ENCODE measurements around the gene R3HDM2. TPM values are rescaled to one million over a fixed set of nuclear protein-coding genes. Genes with fewer than 3 reads are reported as not detected.
A peak's percentile ranks its signal among the peaks of the same experiment; 100 is the strongest.

R3HDM2 gene
- total RNA-seq, 1 experiment from 2014 or later: 64.0 TPM

- POLR2A ChIA-PET (ENCODE audit: low non-redundant PET): no interaction called here
- no TSS peak for BruUV-seq (replicated peaks)
- DNase-seq (ENCODE audit: low spot score): no peak
- Histone ChIP-seq H3K4me1 (ENCODE audit: insufficient read depth, low read length, poor library complexity, severe bottlenecking) (no peaks in the 10 kb centered on the region), H3K27me3 (replicated peaks; ENCODE audit: insufficient read depth, low read depth, low read length, poor library complexity) (no peaks in the 10 kb centered on the region), H3K9me3 (ENCODE audit: low read depth, low read length, poor library complexity, severe bottlenecking) (no peaks in the 10 kb centered on the region), H3K4me3 (ENCODE audit: low read depth, low read length, poor library complexity, severe bottlenecking) (no peak overlapping the region), H3K36me3 (ENCODE audit: insufficient read depth, low read length, poor library complexity, severe bottlenecking) (peaks cover 10% of the 10 kb centered on the region), H3K27ac (ENCODE audit: low read depth, low read length, poor library complexity, severe bottlenecking) (no peak overlapping the region)
- TF ChIP-seq EZH2 (IDR thresholded peaks at IDR 0.05; ENCODE audit: borderline replicate concordance, low read depth, low read length, poor library complexity, severe bottlenecking): no peak
- TF ChIP-seq, protein P1, sequence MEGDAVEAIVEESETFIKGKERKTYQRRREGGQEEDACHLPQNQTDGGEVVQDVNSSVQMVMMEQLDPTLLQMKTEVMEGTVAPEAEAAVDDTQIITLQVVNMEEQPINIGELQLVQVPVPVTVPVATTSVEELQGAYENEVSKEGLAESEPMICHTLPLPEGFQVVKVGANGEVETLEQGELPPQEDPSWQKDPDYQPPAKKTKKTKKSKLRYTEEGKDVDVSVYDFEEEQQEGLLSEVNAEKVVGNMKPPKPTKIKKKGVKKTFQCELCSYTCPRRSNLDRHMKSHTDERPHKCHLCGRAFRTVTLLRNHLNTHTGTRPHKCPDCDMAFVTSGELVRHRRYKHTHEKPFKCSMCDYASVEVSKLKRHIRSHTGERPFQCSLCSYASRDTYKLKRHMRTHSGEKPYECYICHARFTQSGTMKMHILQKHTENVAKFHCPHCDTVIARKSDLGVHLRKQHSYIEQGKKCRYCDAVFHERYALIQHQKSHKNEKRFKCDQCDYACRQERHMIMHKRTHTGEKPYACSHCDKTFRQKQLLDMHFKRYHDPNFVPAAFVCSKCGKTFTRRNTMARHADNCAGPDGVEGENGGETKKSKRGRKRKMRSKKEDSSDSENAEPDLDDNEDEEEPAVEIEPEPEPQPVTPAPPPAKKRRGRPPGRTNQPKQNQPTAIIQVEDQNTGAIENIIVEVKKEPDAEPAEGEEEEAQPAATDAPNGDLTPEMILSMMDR (conservative IDR thresholded peaks at IDR 0.05; ENCODE audit: low read depth, low read length): no peak
- intact Hi-C loops (cut with micrococcal nuclease; ENCODE audit: unreplicated experiment): loop anchor here (1.0 kb wide), 1 partner anchor 17 kb away; no protein-coding TSS in a partner anchor
- CTCF ChIA-PET: no interaction called here
Measured at GRCh38 chr12:57420482-57420881, 10.4 kb downstream of the R3HDM2 start.

DNA sequence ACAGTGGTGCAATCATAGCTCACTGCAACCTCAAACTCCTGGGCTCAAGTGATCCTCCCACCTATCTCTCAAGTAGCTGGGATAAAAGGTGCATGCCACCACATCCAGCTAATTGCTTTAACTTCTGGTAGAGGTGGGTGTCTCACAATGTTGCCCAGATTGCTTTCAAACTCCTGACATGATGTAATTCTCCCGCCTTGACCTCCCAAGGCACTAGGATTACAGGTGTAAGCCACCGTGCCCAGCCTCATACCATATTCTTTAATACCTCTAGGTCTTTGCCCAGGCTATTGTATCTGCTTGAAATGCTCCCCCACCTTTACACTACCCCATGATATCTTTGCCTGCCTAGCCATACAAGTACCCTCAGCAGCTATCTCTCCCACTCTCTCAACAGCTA is 11.3 kb downstream of the R3HDM2 start:
- Histone ChIP-seq H3K4me1 (ENCODE audit: insufficient read depth, low read length, poor library complexity, severe bottlenecking) (no peaks in the 10 kb centered on the region), H3K27me3 (replicated peaks; ENCODE audit: insufficient read depth, low read depth, low read length, poor library complexity) (no peaks in the 10 kb centered on the region), H3K4me3 (ENCODE audit: low read depth, low read length, poor library complexity, severe bottlenecking) (no peak overlapping the region), H3K9me3 (ENCODE audit: low read depth, low read length, poor library complexity, severe bottlenecking) (no peaks in the 10 kb centered on the region), H3K36me3 (ENCODE audit: insufficient read depth, low read length, poor library complexity, severe bottlenecking) (peaks cover 9% of the 10 kb centered on the region), H3K27ac (ENCODE audit: low read depth, low read length, poor library complexity, severe bottlenecking) (no peak overlapping the region)
- POLR2A ChIA-PET (ENCODE audit: low non-redundant PET): no interaction called here
- BruUV-seq (replicated peaks): no TSS peak
- CTCF ChIA-PET: no interaction called here
- no peak for DNase-seq (ENCODE audit: low spot score)
- no peak for TF ChIP-seq EZH2 (IDR thresholded peaks at IDR 0.05; ENCODE audit: borderline replicate concordance, low read depth, low read length, poor library complexity, severe bottlenecking)
- TF ChIP-seq, protein P1 (conservative IDR thresholded peaks at IDR 0.05; ENCODE audit: low read depth, low read length): no peak
- intact Hi-C loops (cut with micrococcal nuclease; ENCODE audit: unreplicated experiment): no loop called here

DNA sequence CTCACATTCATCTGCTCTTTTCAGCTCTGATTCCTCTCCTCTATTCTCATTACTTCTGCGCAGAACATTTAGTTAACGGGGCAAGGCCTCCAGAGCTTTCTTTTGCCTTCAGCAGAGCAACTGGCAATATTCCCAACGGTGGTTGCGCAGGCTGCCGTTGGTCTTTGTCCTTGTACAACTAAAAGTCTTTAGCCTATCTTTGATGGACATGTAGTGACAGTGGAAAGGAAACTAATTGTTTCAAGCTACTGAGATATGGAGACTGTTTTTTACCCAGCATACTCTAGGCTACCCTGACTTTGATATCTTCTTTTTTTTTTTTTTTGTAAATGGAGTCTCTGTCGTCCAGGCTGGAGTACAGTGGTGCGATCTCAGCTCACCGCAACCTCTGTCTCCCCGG is 12.6 kb downstream of the R3HDM2 start:
- Histone ChIP-seq H3K4me1 (ENCODE audit: insufficient read depth, low read length, poor library complexity, severe bottlenecking) (no peaks in the 10 kb centered on the region), H3K4me3 (ENCODE audit: low read depth, low read length, poor library complexity, severe bottlenecking) (no peak overlapping the region), H3K27me3 (replicated peaks; ENCODE audit: insufficient read depth, low read depth, low read length, poor library complexity) (no peaks in the 10 kb centered on the region), H3K36me3 (ENCODE audit: insufficient read depth, low read length, poor library complexity, severe bottlenecking) (peaks cover 7% of the 10 kb centered on the region), H3K27ac (ENCODE audit: low read depth, low read length, poor library complexity, severe bottlenecking) (peak overlapping the region; percentile 1), H3K9me3 (ENCODE audit: low read depth, low read length, poor library complexity, severe bottlenecking) (no peaks in the 10 kb centered on the region)
- BruUV-seq (replicated peaks): no TSS peak
- POLR2A ChIA-PET (ENCODE audit: low non-redundant PET): no interaction called here
- intact Hi-C loops (cut with micrococcal nuclease; ENCODE audit: unreplicated experiment): no loop called here
- DNase-seq (ENCODE audit: low spot score): no peak
- TF ChIP-seq, protein P1 (conservative IDR thresholded peaks at IDR 0.05; ENCODE audit: low read depth, low read length): no peak
- no peak for TF ChIP-seq EZH2 (IDR thresholded peaks at IDR 0.05; ENCODE audit: borderline replicate concordance, low read depth, low read length, poor library complexity, severe bottlenecking)
- CTCF ChIA-PET: no interaction called here

Measured in A673 (cell line).